AG09319 (cell line): Measurements from ENCODE around the gene RAD51D.

Source experiments
- DNase-seq: peaks from one replicate; pipeline ENCODE4 v3.0.0-alpha.2; 2010; ENCODE audit warnings: low read depth; ENCODE audit errors: extremely low read depth
- TF ChIP-seq, protein P1 (sequence below): IDR thresholded peaks from 2 replicates; pipeline ENCODE4 v1.5.1; 2011; ENCODE audit warnings: low read depth, mild to moderate bottlenecking, inconsistent platforms, low read length, moderate library complexity

Gene RAD51D

GRCh38 chr17:35081638-35082037 lies 38.0 kb downstream of the RAD51D start:
- DNase-seq: no peak
- TF ChIP-seq, protein P1, sequence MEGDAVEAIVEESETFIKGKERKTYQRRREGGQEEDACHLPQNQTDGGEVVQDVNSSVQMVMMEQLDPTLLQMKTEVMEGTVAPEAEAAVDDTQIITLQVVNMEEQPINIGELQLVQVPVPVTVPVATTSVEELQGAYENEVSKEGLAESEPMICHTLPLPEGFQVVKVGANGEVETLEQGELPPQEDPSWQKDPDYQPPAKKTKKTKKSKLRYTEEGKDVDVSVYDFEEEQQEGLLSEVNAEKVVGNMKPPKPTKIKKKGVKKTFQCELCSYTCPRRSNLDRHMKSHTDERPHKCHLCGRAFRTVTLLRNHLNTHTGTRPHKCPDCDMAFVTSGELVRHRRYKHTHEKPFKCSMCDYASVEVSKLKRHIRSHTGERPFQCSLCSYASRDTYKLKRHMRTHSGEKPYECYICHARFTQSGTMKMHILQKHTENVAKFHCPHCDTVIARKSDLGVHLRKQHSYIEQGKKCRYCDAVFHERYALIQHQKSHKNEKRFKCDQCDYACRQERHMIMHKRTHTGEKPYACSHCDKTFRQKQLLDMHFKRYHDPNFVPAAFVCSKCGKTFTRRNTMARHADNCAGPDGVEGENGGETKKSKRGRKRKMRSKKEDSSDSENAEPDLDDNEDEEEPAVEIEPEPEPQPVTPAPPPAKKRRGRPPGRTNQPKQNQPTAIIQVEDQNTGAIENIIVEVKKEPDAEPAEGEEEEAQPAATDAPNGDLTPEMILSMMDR: no peak

DNA sequence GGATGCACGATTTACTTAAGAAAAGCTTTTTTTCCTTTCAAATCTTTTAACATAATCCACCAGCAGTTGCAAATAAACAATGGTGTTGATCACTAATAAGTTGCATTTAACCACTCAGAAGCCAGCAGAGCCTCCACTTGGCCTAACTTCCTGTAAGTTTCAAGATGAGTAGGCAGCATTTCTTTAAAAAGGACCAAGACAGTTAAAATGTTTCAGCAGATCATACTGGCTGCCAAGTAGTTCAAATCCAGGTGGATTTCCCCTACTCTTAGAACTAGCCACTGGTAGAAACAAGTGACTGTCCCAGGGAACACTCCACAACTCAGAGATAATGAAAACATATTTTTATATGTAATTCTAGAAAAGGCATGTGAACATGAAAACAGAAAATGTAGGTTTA lies 39.1 kb downstream of the RAD51D start:
- no peak for DNase-seq
- TF ChIP-seq, protein P1: no peak

DNA sequence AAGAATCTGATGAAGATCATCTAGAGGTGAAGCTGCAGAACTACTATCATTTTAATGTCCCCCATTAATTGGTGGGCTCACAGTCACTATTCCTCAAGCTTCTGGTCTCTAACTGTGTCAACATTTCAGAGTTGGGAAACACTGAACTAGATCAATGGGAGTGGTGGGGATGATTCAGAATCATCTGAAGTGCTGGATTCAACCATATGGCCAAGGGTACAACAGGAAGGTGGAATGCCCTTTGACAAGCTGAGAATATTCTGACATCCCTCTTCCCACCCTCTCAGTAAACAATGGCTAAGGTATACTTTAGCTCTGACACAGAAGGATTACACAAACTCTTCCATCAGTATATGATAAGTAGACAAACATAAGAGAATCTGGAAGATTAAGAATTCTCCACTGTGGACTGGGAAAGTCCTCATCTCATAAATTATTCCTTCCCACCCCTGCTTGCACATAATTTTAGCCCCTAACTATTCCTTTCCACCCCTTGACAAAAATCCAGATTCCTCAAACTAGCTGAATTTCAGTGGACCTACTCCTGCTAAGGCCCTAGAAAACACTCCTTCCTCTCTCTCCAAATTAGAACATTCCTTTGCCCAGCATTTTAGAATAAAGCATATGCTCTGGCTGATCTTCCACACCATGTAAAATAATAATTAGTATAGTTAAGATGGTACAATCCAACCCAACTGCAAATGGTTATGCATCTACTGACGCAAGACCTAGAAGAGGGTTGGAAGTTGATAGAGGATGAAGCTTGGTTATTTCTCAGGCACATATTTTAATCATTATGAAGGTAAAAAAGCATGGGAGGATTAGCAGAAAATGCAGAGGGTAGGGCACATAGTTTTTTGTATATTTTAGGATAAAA lies 39.9 kb downstream of the RAD51D start:
- no peak for DNase-seq

GRCh38 chr17:35076874-35077273 lies 42.8 kb downstream of the RAD51D start:
- TF ChIP-seq, protein P1: no peak
- DNase-seq: no peak

More for the DNA sequence above, 39.9 kb downstream of the RAD51D start:
- TF ChIP-seq, protein P1: no peak

DNA sequence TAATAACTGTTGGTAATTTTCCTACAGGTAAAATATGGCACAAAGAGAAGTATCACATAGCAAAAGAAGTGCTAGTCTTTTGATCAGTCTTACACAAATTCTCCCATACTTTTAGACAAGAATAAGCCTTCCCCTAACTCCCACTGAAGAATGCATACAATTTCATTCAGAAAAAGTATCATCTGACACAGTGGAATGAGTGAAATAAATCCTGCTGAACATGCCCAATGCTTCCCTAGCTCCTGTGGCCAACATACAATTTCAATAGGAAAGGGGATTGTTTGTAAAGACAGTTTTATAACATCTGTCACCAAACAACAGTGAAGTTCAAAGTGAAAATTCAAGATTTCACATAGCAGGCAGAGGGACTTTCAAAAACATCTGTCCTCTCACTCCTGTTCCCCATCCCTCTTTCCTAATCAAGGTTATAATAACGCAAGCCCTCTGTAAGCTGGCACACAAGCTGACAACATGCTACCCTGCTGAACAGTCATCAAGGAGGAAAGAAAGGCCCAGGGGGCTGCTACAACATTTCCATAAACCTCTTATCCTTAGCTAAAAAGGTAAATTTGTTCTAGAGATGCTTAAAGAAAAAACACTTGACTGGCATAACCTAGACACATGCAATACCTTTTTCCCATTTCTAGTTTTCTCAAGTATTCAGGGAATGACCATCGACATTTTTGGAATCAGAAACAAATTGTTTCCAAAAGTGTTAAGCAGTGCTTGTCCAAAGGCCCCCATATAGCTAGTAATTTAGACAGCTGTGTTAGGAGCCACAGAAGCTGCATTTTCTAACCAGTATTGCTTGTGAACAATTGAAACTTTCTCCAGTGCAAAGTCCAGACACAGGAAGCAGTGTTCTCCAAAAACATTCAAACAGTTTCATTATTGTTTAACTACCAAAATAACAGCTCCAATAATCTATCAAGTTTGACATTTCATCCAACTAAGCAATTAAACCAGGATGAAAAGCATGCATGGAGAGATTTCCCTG lies 44.7 kb downstream of the RAD51D start:
- TF ChIP-seq, protein P1: no peak
- DNase-seq: no peak

GRCh38 chr17:35073991-35074627 lies 45.6 kb downstream of the RAD51D start:
- no peak for DNase-seq
- TF ChIP-seq, protein P1: no peak
